GM12878 (cell line): ENCODE data around the gene GPR152.

Source experiments
- EP300 ChIP-seq, 2 experiments: fragments of 150-350 bp in 1 of 2; IDR thresholded peaks; 2 replicates each; pipeline ENCODE4 v1.6.1; 2011 to 2012; ENCODE audit warnings: low read depth in 2 of 2, low read length in 2 of 2, borderline replicate concordance in 1 of 2, improper control_type of control experiment in 1 of 2, inconsistent platforms in 1 of 2; ENCODE audit not compliant: control insufficient read depth in 1 of 2
- JUND ChIP-seq: IDR thresholded peaks from 2 replicates; pipeline ENCODE4 v1.6.1; 2012; ENCODE audit warnings: low read depth, mild to moderate bottlenecking, low read length, improper control_type of control experiment, moderate library complexity
- RCOR1 ChIP-seq: conservative IDR thresholded peaks from 2 replicates; pipeline ENCODE4 v1.6.1; 2012; ENCODE audit warnings: low read depth, low read length, improper control_type of control experiment
- SUZ12 ChIP-seq: fragments of 200-600 bp; sonication (generic); IDR thresholded peaks from one replicate; pipeline ENCODE4 v1.6.1; 2018; ENCODE audit warnings: antibody characterized with exemption, mild to moderate bottlenecking; ENCODE audit not compliant: unreplicated experiment
- TBL1XR1 ChIP-seq: IDR thresholded peaks from 2 replicates; pipeline ENCODE4 v1.6.1; 2012; ENCODE audit warnings: low read depth, low read length, improper control_type of control experiment
- TCF12 ChIP-seq: IDR thresholded peaks from 2 replicates; pipeline ENCODE4 v1.6.1; 2011; ENCODE audit warnings: low read depth, mild to moderate bottlenecking, low read length
- YY1 ChIP-seq: IDR thresholded peaks from 2 replicates; pipeline ENCODE4 v1.6.1; 2011; ENCODE audit warnings: low read depth, mild to moderate bottlenecking, low read length
- TF ChIP-seq, protein P1 (sequence below): fragments of 450-650 bp; IDR thresholded peaks from 2 replicates; pipeline ENCODE4 v1.6.1; 2016; ENCODE audit warnings: mild to moderate bottlenecking
- TF ChIP-seq, protein P2 (sequence below), 3 experiments: IDR thresholded peaks in 2 of 3; conservative IDR thresholded peaks in 1 of 3; 2 replicates each; pipeline ENCODE4 v1.5.1; 2011; ENCODE audit warnings: low read depth in 3 of 3, low read length in 3 of 3, mild to moderate bottlenecking in 3 of 3, control low read depth in 2 of 3, moderate library complexity in 2 of 3, inconsistent platforms in 1 of 3, mixed read lengths in 1 of 3; ENCODE audit not compliant: control insufficient read depth in 2 of 3, insufficient read depth in 1 of 3; ENCODE audit errors: extremely low read depth in 1 of 3

DNA sequence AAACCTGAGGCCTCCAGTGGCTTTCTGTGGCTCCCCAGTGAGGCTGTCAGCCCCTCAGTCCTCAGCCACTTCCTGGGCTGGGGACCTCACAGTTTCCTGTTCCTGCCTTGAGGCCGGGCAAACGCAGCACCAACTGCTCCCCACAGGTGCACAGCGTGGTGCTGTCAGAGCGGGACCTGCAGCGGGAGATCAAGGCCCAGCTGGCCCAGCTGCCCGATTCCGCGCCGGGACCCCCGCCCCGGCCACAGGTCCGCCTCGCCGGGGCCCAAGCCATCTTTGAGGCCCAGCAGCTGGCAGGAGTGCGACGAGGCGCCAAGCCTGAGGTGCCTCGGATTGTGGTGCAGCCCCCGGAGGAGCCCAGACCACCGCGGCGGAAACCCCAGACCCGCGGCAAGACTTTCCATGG lies 43.3 kb downstream of the GPR152 start:
- TF ChIP-seq, protein P1, sequence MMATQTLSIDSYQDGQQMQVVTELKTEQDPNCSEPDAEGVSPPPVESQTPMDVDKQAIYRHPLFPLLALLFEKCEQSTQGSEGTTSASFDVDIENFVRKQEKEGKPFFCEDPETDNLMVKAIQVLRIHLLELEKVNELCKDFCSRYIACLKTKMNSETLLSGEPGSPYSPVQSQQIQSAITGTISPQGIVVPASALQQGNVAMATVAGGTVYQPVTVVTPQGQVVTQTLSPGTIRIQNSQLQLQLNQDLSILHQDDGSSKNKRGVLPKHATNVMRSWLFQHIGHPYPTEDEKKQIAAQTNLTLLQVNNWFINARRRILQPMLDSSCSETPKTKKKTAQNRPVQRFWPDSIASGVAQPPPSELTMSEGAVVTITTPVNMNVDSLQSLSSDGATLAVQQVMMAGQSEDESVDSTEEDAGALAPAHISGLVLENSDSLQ = peak; percentile 19; the same call in 1 of the 2 replicates
- TF ChIP-seq EP300 (IDR thresholded peaks at IDR 0.05; ENCODE audit: borderline replicate concordance in 1 of 2, control insufficient read depth in 1 of 2, low read depth in 2 of 2, low read length in 2 of 2) (no peak; a peak in 1 of 4 replicates), TCF12 (peak; percentile 91), TBL1XR1 (no peak), JUND (no peak), RCOR1 (no peak), SUZ12 (no peak), YY1 (0 out of 2 replicates have a peak, but pooled peaks have one; percentile 25)
- TF ChIP-seq, protein P2, sequence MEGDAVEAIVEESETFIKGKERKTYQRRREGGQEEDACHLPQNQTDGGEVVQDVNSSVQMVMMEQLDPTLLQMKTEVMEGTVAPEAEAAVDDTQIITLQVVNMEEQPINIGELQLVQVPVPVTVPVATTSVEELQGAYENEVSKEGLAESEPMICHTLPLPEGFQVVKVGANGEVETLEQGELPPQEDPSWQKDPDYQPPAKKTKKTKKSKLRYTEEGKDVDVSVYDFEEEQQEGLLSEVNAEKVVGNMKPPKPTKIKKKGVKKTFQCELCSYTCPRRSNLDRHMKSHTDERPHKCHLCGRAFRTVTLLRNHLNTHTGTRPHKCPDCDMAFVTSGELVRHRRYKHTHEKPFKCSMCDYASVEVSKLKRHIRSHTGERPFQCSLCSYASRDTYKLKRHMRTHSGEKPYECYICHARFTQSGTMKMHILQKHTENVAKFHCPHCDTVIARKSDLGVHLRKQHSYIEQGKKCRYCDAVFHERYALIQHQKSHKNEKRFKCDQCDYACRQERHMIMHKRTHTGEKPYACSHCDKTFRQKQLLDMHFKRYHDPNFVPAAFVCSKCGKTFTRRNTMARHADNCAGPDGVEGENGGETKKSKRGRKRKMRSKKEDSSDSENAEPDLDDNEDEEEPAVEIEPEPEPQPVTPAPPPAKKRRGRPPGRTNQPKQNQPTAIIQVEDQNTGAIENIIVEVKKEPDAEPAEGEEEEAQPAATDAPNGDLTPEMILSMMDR (IDR thresholded peaks at IDR 0.05 in 2 of 3, conservative IDR thresholded peaks at IDR 0.05 in 1 of 3; ENCODE audit: control insufficient read depth in 2 of 3, extremely low read depth in 1 of 3, insufficient read depth in 1 of 3, low read depth in 3 of 3, low read length in 3 of 3) = no peak
